HG03066 (cell line): ENCODE results near the gene DZIP1L.

Source experiments
- ATAC-seq: cut with Tn5 transposase; IDR thresholded peaks from one replicate; pipeline ENCODE4 v1.9.1; 2021; ENCODE audit warnings: low read depth; ENCODE audit not compliant: unreplicated experiment

Gene DZIP1L

DNA sequence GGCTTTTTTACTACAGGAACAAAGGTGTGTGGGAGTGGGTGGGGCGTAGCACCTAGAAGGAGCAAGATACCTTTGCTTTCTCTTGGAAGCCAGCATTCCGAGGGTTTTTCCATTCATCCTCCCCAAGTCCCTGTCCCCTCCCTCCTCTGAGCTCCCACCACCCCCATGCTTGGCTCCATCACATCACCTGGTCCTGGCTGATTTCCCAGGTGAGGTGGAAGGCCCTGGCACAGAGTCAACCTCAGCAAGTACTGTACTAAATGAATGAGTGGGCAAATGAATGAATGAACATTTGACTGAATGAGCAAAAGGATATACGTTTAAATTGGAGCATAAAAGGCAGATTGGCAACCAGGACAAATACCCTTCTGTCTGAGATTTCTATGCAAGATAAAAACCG is 45.4 kb downstream of the DZIP1L start:
- ATAC-seq, result no peak

- ATAC-seq, result peak; percentile 73
Measured at GRCh38 chr3:138068579-138069174, 46.7 kb downstream of the DZIP1L start.

DNA sequence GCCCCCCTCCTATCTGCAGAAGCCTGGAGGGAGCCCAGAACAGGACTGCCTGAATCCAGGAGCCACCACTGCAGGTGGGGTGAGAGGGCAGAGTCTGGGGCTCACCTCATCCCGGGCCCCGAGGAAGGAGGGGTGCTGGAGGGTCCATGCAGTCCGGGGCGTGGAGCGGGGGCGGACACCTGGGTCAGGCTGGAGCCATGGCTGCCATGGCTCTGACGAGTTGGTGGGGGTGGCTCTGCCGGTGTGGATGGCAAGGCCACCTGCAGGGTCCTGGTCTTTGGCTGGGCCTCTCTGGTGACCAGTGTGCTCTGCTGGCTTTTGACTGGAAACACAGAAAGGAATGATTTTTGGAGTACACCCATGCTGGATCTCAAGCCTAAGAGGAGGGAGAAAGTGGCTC is 47.4 kb downstream of the DZIP1L start:
- ATAC-seq, result no peak

GRCh38 chr3:138066972-138067371 is 48.4 kb downstream of the DZIP1L start:
- peak; percentile 2 for ATAC-seq

- peak; percentile 79 for ATAC-seq
Measured at GRCh38 chr3:138066383-138066782, 49.0 kb downstream of the DZIP1L start.

DNA sequence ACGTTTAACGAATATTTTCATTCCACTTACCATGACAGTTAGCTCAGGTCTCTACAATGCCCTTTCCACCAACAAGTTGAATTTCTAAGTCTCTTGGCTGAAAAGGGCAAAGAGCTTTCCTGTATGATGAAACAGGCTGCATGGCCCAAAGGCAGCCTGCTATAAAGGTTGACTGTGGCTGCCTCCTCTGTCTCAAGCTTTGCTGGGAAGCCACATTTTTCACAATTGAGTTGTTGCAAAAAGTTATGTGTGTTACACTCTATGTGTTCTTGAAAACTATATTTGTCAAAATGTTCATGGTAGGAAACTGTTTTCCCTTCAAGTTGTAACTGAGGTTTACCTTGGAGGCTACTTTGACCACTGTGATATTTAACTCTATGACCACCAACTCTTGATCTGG is 49.5 kb downstream of the DZIP1L start:
- ATAC-seq, result peak; percentile 4

DNA sequence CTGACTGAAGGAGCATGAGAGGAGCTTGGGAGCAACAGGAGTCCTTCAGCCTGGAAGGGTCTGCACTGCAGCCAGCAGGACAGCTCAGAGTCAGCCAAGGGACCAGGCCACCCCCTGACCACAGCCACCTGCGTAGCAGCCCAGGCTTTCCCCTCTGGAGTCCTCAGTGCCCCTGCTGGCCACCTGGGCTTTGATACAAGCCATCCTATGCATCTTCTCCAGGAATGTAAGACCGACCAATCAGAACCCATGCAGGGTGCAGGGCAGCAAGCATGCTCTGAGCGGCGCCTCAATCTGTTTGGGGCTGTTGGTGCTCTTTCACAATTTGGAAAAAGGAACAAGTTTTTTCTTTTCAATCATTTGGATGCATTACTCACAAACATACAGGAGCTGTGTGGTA is 52.0 kb downstream of the DZIP1L start:
- no peak for ATAC-seq

DNA sequence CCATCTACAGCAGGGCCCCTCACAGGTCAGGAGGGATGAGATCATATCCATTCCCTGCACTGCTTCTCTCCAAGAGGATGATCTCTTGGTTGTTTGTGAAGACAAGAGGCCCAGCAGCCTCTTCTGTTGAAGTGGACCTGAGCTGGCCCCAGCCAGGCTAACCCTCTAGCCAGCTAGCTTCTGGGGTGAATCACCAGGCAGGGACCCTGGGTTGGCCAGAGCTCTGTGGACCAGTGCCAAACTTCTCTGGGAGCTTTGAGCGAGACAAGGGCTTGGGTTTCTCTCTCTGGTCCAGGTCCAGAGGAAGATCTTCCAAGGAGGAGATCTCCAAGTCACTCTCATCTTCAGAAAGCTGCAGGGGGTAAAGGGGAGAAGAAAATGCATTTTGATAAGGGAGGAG is 52.8 kb downstream of the DZIP1L start:
- no peak for ATAC-seq

DNA sequence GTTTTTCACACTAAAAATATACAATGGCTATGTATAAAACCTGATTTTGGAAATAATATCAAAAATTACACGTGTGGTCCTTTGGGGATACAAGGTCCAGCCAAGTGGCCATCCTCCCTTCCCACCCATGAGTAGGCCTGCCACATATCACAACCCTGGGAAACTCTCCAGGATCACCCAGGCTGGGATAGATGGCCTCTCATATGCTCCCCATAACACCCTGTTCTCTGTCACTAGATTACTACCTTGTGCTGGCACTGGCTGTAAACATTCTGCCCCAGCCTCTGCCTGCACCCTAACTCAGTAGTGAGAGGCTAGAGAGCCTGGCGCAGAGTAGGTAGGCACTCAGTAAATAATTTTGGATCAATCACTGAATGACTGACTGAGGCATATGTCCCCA is 53.4 kb downstream of the DZIP1L start:
- no peak for ATAC-seq

- peak; percentile 63 for ATAC-seq
Measured at GRCh38 chr3:138060792-138061191, 54.6 kb downstream of the DZIP1L start.

DNA sequence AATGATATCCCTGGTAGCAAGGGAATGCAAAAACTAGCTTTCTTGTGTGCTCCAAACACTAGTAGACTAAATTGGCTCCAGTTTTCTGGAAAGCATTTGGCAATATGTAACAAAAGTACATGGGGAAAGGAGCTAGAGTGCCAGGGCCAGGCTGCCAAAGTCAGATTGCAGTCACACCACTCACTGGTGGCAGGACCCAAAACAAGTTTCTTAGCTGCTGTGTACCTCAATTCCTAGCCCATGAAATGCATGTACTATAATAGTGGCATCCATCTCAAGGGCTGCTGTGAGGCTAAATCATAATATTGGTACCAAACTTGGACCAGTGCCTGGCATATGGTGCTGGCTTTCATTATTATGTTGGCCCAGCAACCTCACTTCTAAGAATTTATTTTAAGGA is 56.1 kb downstream of the DZIP1L start:
- ATAC-seq, result no peak

DNA sequence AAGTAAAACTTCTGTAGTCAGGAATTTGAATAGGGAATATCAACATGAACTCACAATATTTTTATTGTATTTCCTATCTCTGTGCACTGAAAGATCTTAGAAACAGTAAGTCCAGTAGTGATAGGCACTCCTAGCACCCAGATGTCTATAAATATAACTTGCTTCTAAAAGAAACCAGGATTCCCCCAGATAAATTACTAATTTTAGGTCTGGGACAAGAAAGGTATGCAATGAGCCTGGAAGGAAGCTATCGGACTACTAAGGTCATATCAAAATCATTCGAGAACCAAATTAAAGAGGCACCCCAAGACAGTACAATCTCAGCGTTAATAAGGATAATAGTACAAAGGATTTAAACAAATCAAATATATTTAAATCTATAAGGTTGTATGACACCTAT is 58.0 kb downstream of the DZIP1L start:
- ATAC-seq, result no peak

GRCh38 chr3:138054057-138054456 is 61.4 kb downstream of the DZIP1L start:
- no peak for ATAC-seq

- peak; percentile 79 for ATAC-seq
Measured at GRCh38 chr3:138051947-138052802, 63.2 kb downstream of the DZIP1L start.

GRCh38 chr3:138049157-138049919 is 66.1 kb downstream of the DZIP1L start:
- no peak for ATAC-seq

DNA sequence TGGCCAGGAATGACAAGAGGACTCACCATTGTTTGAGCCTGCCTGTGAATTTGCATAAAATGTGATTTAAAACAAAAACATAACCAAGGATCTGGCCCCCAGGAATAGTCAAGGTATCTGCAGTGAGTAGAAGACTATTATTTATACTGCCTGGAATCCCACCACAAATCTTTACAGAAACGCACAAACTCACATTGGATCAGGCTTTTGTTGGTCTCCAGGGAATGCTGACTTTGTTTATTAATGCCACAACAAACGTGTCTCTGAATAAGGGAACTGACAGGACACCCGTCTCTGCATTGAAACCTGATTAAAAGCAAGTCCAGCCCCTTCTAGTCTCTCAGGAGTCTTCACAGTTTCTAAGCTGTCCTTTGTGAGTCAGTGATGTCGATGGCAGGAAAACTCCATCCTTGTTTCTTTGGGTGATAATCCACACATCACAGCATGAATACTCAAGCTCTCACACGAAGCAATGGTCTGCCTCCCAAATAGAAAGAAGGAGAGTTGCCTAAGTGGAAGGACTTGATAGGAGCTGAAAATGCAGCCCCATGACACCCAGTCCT is 67.7 kb downstream of the DZIP1L start:
- no peak for ATAC-seq

GRCh38 chr3:138046955-138047354 is 68.5 kb downstream of the DZIP1L start:
- no peak for ATAC-seq

GRCh38 chr3:138046085-138046484 is 69.3 kb downstream of the DZIP1L start:
- no peak for ATAC-seq

- ATAC-seq, result no peak
Measured at GRCh38 chr3:138043266-138044029, 72.0 kb downstream of the DZIP1L start.

DNA sequence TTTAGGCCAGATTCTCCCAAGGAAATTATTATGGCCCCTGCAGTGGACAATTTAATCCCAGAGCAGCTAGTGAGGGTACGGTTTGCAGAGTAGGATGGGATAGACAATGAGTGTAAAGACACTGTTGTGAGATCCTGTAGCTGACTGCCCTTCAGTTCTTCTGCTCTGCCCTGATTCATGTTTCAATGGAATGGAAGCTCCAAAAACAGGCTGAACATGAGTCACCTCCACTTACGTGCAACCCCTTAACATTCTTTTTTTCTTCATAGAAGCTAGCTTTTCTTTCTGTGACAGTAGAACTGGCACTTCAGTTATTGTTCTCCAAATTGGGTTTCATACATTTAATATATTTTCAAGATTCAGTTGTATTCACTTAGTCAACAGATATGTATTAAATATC is 73.4 kb downstream of the DZIP1L start:
- no peak for ATAC-seq
